Psoas muscle (tissue), 8 donors: ENCODE measurements around the gene PIK3R2. TPM values are rescaled to one million over a fixed set of nuclear protein-coding genes. Genes with fewer than 3 reads are reported as not detected.

ENCODE experiments used
- ATAC-seq, 4 donors: fragments of 200-7000 bp; cut with Tn5 transposase; one replicate each; pipeline ENCODE4 v1.9.1; 2020; ENCODE audit warnings: moderate library complexity in 3 of 4, mild to moderate bottlenecking in 2 of 4
- DNase-seq, 2 donors: peaks; one replicate each; pipeline ENCODE4 v3.0.0-alpha.2; 2020
- H3K27ac ChIP-seq: fragments of 200-600 bp; one replicate; pipeline ENCODE4 v1.8.0; 2022
- H3K27me3 ChIP-seq, 3 donors: fragments of 200-600 bp in 1 of 3; one replicate each; pipeline versions ENCODE4 v1.6.1 to v1.8.0; 2013 to 2022; ENCODE audit warnings: low read length in 2 of 3, mild to moderate bottlenecking in 2 of 3, moderate library complexity in 1 of 3; ENCODE audit not compliant: insufficient read depth in 3 of 3
- H3K36me3 ChIP-seq, 2 donors: fragments of 200-600 bp in 1 of 2; one replicate each; pipeline versions ENCODE4 v1.6.1 to v1.8.0; 2013 to 2022; ENCODE audit warnings: low read depth in 1 of 2, mild to moderate bottlenecking in 1 of 2, moderate library complexity in 1 of 2; ENCODE audit not compliant: insufficient read depth in 1 of 2
- H3K4me1 ChIP-seq: fragments of 200-600 bp; one replicate; pipeline ENCODE4 v1.8.0; 2022
- H3K4me3 ChIP-seq: fragments of 200-600 bp; one replicate; pipeline ENCODE4 v1.8.0; 2022; ENCODE audit warnings: mild to moderate bottlenecking
- H3K9me3 ChIP-seq: fragments of 200-600 bp; one replicate; pipeline ENCODE4 v1.8.0; 2022
- CTCF ChIP-seq: fragments of 200-600 bp; IDR thresholded peaks from one replicate; pipeline ENCODE4 v1.8.0; 2022; ENCODE audit warnings: antibody characterized with exemption
- WGBS, 3 donors: extraction: QIAGEN DNeasy Blood & Tissue Kit; methylation state at CpG; one replicate each; pipeline versions ENCODE4 v1.1.6 to v1.1.7; 2013; 5-methylcytosine and 5-hydroxymethylcytosine counted together
- intact Hi-C, 2 donors: fragments of 100-400 bp; cut with DNase I; formaldehyde crosslinking; loops; one replicate each; pipeline versions ENCODE4 v1.11.0 to v1.14.2; 2022
- polyA plus RNA-seq, 3 donors: library from polyadenylated mRNA; stranded (reverse); fragments of 200-250 nt; gene quantifications; one replicate each; pipeline ENCODE4 v1.2.3, GENCODE V29; 2013
- total RNA-seq, 4 donors: library from RNA; stranded (reverse); fragmentation: NEBNext Ultra II Directional in 2 of 4; extraction: Animal tissue kit (Norgen Biotek cat#: 25700) in 2 of 4; gene quantifications; one replicate each; pipeline versions ENCODE4 v1.2.1 to v1.2.4, GENCODE V29; 2021 to 2023
- donor health status: healthy with polysubstance abuse.
- donor health status: DM: no; HTN: no; CAD: no; lungs with moderate emphysema.
- donor health status: Bipolar disorder and iron deficiency.
- donor health status: healthy.
- donor health status: DM: yes; HTN: yes; CAD: no.
- donor health status: DM: no; HTN: no; CAD: no.
- donor health status: DM: no; HTN: no; CAD: no.
- donor health status: DM: yes; HTN: yes; CAD: no.

PIK3R2 gene
- total and polyA plus RNA-seq, 7 donors = 4.6 to 20.8 (median 8.6) TPM

- DNase-seq (no peak), ATAC-seq (peak in 3 of 4 donors; percentile 3 to 22 (median 8))
- 43 to 62% (median 54%) methylated on average over 13 of the region's 13 CpGs for WGBS, 3 donors
- Histone ChIP-seq H3K4me1 (peaks cover 38% of the 10 kb centered on the region), H3K36me3 (peaks cover 0 to 43% of the 10 kb centered on the region in 2 donors), H3K27ac (peak overlapping the region; percentile 70), H3K4me3 (peak overlapping the region; percentile 53), H3K27me3 (no peaks in the 10 kb centered on the region), H3K9me3 (no peaks in the 10 kb centered on the region)
- TF ChIP-seq CTCF = no peak
- intact Hi-C loops = loop anchor here in 1 of 2 donors (2.0 kb wide), 1 partner anchor 48 kb away; no protein-coding TSS in a partner anchor
Observed at GRCh38 chr19:18160493-18160970, 7.6 kb downstream of the PIK3R2 start.

GRCh38 chr19:18160971-18161635 is 8.1 kb downstream of the PIK3R2 start:
- Histone ChIP-seq H3K36me3 (peaks cover 2 to 43% of the 10 kb centered on the region in 2 donors), H3K27ac (peak overlapping the region; percentile 70), H3K4me3 (peak overlapping the region; percentile 53), H3K9me3 (no peaks in the 10 kb centered on the region), H3K27me3 (no peaks in the 10 kb centered on the region), H3K4me1 (peaks cover 34% of the 10 kb centered on the region)
- 1 to 4% (median 2%) methylated on average over 8 to 66 of the region's 66 CpGs for WGBS, 3 donors
- ATAC-seq (peak; percentile 73 to 83 (median 81)), DNase-seq (peak; percentile 79 to 88)
- peak; percentile 87 for TF ChIP-seq CTCF
- intact Hi-C loops = loop anchor here in 1 of 2 donors (2.0 kb wide), 1 partner anchor 48 kb away; no protein-coding TSS in a partner anchor

- H3K27me3 ChIP-seq = no peaks in the 10 kb centered on the region
- WGBS, 3 donors = 62 to 71% (median 62%) methylated on average over 19 of the region's 19 CpGs
- no peak for TF ChIP-seq CTCF
- H3K9me3 ChIP-seq = no peaks in the 10 kb centered on the region
- no peak for DNase-seq
- no peak overlapping the region for H3K27ac ChIP-seq
- peak in 1 of 4 donors; percentile 6 for ATAC-seq
- peak overlapping the region; percentile 27 for H3K4me3 ChIP-seq
- intact Hi-C loops = loop anchor here in 1 of 2 donors (2.0 kb wide), 1 partner anchor 49 kb away; no protein-coding TSS in a partner anchor
- peaks cover 28% of the 10 kb centered on the region for H3K4me1 ChIP-seq
- peaks cover 2 to 48% of the 10 kb centered on the region in 2 donors for H3K36me3 ChIP-seq
Observed at GRCh38 chr19:18161636-18162002, 8.7 kb downstream of the PIK3R2 start.

- intact Hi-C loops = no loop called here
- H3K27ac ChIP-seq = no peak overlapping the region
- H3K4me1 ChIP-seq = peaks cover 8% of the 10 kb centered on the region
- ATAC-seq (no peak), DNase-seq (no peak)
- no peaks in the 10 kb centered on the region for H3K9me3 ChIP-seq
- H3K36me3 ChIP-seq = peaks cover 6 to 72% of the 10 kb centered on the region in 2 donors
- WGBS, 3 donors = 96 to 97% (median 97%) methylated on average over 7 of the region's 7 CpGs
- no peak overlapping the region for H3K4me3 ChIP-seq
- TF ChIP-seq CTCF = no peak
- no peaks in the 10 kb centered on the region for H3K27me3 ChIP-seq
Observed at GRCh38 chr19:18164072-18164471, 11.1 kb downstream of the PIK3R2 start.
